GM21786 (cell line): ENCODE measurements around the gene THSD7B.
A peak's percentile ranks its signal among the peaks of the same experiment; 100 is the strongest.

Experiments
- ATAC-seq: cut with Tn5 transposase; IDR thresholded peaks from one replicate; pipeline ENCODE4 v1.9.1; 2021; ENCODE audit not compliant: unreplicated experiment

Gene THSD7B

DNA sequence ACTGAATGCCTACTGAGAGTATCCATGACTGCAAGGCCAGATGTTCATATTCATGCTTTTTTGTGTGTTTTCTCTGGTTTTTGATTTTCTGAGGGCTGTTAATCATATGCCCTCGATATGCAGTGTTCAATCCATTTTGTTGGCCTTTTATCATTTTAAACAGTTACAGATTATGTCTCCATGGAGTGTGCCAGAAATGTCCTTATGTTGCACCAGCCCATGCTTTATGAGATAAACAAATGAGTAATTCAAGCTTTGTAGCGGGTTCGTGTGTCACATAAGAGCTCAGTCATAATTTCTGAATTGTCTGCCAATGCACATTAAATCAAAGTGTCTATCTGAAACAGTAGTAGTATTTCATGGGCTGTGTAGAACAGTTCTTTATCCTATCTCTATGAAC lies 583.0 kb downstream of the THSD7B start:
- no peak for ATAC-seq

DNA sequence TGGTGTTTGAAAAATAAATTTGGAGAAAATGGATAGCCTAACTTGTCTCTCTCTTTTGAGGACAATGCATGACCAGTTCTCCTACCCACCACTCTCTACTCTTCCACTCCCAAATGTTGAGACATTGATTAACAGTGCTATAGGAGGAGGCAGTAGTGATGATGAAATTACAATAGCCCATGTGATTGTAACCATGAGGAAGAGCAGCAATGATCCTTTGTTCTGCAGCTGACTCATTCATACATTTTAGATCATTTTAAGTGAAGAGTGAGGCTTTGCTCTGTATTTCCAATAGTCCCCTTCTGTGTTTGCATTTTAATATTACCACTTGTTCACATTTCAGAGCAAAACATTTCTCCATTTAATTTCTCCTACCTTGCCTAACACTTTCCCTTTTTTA lies 592.3 kb downstream of the THSD7B start:
- ATAC-seq: no peak

GRCh38 chr2:137367361-137367760 lies 602.0 kb downstream of the THSD7B start:
- no peak for ATAC-seq

- no peak for ATAC-seq
Measured at GRCh38 chr2:137369106-137369505, 603.8 kb downstream of the THSD7B start.

- ATAC-seq: no peak
Measured at GRCh38 chr2:137379186-137379585, 613.8 kb downstream of the THSD7B start.

- ATAC-seq: no peak
Measured at GRCh38 chr2:137380610-137381009, 615.3 kb downstream of the THSD7B start.

DNA sequence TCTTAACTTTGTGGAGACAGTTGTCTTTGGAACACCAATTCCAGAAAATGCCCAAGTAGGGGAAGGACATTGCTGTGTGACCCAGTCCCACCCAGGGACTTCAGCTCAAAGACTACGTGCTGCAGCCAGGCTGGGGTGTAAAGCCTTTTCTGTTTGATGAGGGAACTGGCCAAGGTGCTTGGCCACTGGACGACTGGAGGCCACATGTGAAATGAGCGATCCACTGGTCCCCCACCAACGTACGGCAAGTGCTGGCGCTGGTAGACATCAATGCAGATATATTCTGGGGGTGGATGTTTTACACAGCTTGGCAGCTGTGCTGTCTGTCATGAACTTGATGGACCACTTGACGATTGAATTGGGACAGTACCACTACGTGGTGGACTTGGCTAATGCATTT lies 616.4 kb downstream of the THSD7B start:
- ATAC-seq: no peak

DNA sequence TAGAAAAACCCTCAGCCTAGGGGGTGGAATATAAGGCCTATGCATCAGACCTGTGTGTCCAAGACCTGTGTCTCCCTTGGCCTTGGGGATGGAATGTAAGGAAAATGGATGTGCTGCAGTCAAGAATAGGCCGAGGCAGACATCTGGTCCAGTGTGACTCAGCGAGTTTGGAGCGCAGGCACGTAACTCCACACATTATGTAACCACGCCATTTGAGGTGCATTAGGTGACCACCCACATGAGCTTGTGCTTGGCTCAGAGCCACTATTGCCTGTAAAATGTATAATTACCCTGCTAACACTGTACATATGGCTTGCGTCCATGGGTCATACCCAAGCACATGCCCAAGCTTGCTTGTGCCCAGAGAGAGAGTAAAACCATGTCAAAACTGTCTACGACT lies 618.0 kb downstream of the THSD7B start:
- no peak for ATAC-seq

DNA sequence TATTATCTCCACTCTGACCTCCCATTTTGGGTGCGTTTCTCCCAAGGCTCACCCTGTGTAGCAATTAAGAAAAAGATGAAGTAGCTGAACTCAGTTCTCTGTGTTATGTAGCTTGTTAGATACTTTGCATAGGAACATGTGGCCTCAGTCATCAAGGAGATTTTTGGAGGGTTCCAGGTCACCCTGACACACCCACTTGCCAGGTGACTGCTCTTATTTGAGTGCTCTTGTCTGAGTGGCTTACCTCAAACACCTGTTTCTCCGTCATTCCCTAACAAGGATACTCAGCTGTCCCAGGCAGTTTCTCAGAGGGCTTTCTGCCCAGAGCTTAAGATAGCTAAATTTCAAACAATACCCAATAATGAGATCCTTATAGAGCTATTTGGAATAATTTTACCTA lies 621.7 kb downstream of the THSD7B start:
- ATAC-seq: no peak

- ATAC-seq: no peak
Measured at GRCh38 chr2:137405496-137405895, 640.2 kb downstream of the THSD7B start.

GRCh38 chr2:137411585-137411984 lies 646.2 kb downstream of the THSD7B start:
- no peak for ATAC-seq

DNA sequence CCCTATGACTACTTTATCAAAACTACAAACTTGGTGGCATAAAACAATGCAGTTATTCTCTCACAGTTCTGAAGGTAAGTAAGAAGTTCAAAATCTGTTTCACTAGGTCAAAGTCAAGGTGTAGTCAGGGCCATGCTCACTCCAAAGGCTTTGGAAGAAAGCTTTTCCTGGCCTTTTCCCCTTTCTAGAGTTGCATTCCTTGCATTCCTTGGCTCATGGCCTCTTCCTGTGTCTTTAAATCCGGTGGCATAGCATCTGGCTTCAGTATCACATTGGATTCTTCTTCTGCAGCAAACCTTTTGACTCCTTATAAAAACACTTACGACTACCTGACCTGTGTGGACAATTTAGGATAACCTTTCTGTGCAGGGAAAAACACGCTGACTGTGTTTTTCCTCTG lies 655.4 kb downstream of the THSD7B start:
- ATAC-seq: no peak

GRCh38 chr2:137435162-137435561 lies 669.8 kb downstream of the THSD7B start:
- no peak for ATAC-seq

DNA sequence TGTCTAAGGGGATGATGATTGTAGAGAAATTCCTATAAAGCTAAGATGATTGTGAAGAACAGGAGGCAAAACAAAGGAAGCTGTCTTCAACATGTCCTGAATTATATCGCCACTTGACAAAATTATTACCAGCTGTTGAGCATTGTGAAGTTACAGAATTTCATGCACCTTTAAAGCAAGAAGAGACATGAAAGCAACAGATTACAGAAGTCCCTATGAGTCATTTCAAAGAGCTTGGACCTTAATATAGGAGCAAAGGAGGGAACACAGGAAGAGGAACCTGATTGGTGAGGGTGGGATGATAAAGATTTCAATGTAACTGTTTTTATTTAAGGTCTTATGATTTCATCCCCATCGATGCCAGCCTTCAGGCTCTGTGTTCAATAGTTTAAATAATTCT lies 672.0 kb downstream of the THSD7B start:
- ATAC-seq: no peak

- no peak for ATAC-seq
Measured at GRCh38 chr2:137444970-137445369, 679.6 kb downstream of the THSD7B start.

GRCh38 chr2:137449454-137449853 lies 684.1 kb downstream of the THSD7B start:
- no peak for ATAC-seq

DNA sequence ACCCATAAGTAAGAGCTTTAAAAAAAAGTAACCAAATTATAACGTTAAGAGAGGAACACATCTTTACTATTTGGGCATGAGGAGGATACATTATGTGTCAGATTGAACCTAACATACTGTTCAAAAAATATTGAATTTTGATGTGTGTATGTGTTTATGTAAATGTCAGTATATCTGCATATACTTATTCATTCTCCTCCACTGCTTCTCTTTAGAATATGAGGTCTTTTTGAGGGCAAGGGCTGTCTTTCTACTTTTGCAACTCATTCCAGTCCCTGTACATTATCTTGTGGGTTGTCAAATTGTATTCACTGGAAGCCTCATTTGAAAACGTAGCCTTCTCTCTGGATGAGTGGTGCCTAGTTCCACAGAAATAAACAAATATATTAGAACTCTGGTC lies 689.5 kb downstream of the THSD7B start:
- ATAC-seq: no peak

GRCh38 chr2:137467246-137467862 lies 702.0 kb downstream of the THSD7B start:
- ATAC-seq: peak; percentile 92

DNA sequence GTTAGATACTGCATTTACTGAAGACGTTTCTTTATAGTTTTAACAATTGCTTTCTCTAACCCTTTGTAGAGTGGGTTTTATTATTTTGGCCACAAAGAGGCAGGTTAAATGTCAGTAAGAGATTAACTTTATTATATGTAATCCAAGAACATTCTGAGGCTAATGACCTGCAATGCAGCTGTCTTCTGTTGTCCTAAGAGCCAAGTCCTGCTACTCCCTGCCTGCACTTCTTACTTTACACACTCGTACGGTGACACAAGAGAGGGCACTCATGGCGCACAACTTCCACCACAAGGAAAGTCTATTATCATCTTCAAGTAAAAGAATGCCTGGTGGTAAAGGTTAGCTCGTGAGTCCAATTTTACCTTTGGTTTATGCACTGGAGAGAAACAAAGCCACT lies 727.9 kb downstream of the THSD7B start:
- no peak for ATAC-seq

DNA sequence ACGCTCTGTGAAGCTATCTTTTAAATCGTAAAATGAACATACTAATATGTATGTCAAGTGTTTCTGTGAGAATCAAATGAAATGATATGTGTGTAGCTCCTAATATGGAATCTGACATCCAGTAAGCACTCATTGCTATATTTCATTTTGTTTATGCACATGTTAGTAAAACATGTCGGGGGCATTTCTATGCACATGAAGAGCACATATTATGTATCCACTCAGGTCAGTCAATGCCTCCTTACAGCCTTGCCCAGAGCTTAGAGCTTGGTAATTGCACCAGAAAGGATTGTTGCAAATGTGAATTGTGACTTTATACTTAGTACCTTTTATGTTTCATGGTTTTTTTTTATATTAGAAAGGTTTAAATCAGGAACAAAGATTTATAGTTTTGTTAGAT lies 735.3 kb downstream of the THSD7B start:
- no peak for ATAC-seq

- no peak for ATAC-seq
Measured at GRCh38 chr2:137507237-137507636, 741.9 kb downstream of the THSD7B start.

GRCh38 chr2:137508739-137509384 lies 743.5 kb downstream of the THSD7B start:
- no peak for ATAC-seq

- no peak for ATAC-seq
Measured at GRCh38 chr2:137511526-137511925, 746.2 kb downstream of the THSD7B start.
